KOPT-K1 (cell line): ENCODE results near the gene TSPAN10.

Experiments used
- H3K27ac ChIP-seq: fragments of 200-600 bp; sonication (generic); 2 replicates; pipeline ENCODE4 v1.5.1; 2016; ENCODE audit warnings: antibody characterized with exemption, mild to moderate bottlenecking, low read depth, low read length; ENCODE audit not compliant: poor library complexity, severe bottlenecking
- H3K36me3 ChIP-seq: fragments of 200-600 bp; sonication (generic); 2 replicates; pipeline ENCODE4 v1.5.1; 2017; ENCODE audit warnings: antibody characterized with exemption, mild to moderate bottlenecking, low read length, moderate library complexity; ENCODE audit not compliant: insufficient read depth
- H3K9me3 ChIP-seq: fragments of 200-600 bp; sonication (generic); 2 replicates; pipeline ENCODE4 v1.5.1; 2017; ENCODE audit warnings: antibody characterized with exemption, low read length, mild to moderate bottlenecking; ENCODE audit not compliant: insufficient read depth, poor library complexity, severe bottlenecking

TSPAN10 gene

GRCh38 chr17:81685108-81685507 lies 48.1 kb downstream of the TSPAN10 start:
- peaks cover 67% of the 10 kb centered on the region for H3K36me3 ChIP-seq
- no peaks in the 10 kb centered on the region for H3K9me3 ChIP-seq
- peak overlapping the region; percentile 79 for H3K27ac ChIP-seq

- Histone ChIP-seq H3K9me3 (no peaks in the 10 kb centered on the region), H3K27ac (no peak overlapping the region), H3K36me3 (peaks cover 70% of the 10 kb centered on the region)
These were observed 49.6 kb downstream of the TSPAN10 start for GRCh38 chr17:81686614-81687013.

- Histone ChIP-seq H3K36me3 (peaks cover 79% of the 10 kb centered on the region), H3K27ac (no peak overlapping the region), H3K9me3 (no peaks in the 10 kb centered on the region)
These were observed 51.0 kb downstream of the TSPAN10 start for GRCh38 chr17:81687770-81688541.

GRCh38 chr17:81688616-81689015 lies 51.6 kb downstream of the TSPAN10 start:
- H3K27ac ChIP-seq = no peak overlapping the region
- peaks cover 86% of the 10 kb centered on the region for H3K36me3 ChIP-seq

GRCh38 chr17:81690066-81690465 lies 53.1 kb downstream of the TSPAN10 start:
- Histone ChIP-seq H3K27ac (peak overlapping the region; percentile 54), H3K9me3 (no peaks in the 10 kb centered on the region), H3K36me3 (peaks cover 100% of the 10 kb centered on the region)

More at GRCh38 chr17:81688616-81689015, 51.6 kb downstream of the TSPAN10 start:
- no peaks in the 10 kb centered on the region for H3K9me3 ChIP-seq

GRCh38 chr17:81690549-81690948 lies 53.6 kb downstream of the TSPAN10 start:
- peak overlapping the region; percentile 54 for H3K27ac ChIP-seq
- H3K36me3 ChIP-seq = peaks cover 100% of the 10 kb centered on the region
- H3K9me3 ChIP-seq = no peaks in the 10 kb centered on the region

GRCh38 chr17:81691196-81691595 lies 54.2 kb downstream of the TSPAN10 start:
- Histone ChIP-seq H3K27ac (peak overlapping the region; percentile 54), H3K9me3 (no peaks in the 10 kb centered on the region), H3K36me3 (peaks cover 100% of the 10 kb centered on the region)

GRCh38 chr17:81691608-81692007 lies 54.6 kb downstream of the TSPAN10 start:
- peak overlapping the region; percentile 54 for H3K27ac ChIP-seq
- peaks cover 100% of the 10 kb centered on the region for H3K36me3 ChIP-seq
- H3K9me3 ChIP-seq = no peaks in the 10 kb centered on the region

GRCh38 chr17:81693509-81694210 lies 56.7 kb downstream of the TSPAN10 start:
- no peak overlapping the region for H3K27ac ChIP-seq
- H3K9me3 ChIP-seq = no peaks in the 10 kb centered on the region
- H3K36me3 ChIP-seq = peaks cover 100% of the 10 kb centered on the region

GRCh38 chr17:81694810-81695209 lies 57.8 kb downstream of the TSPAN10 start:
- no peaks in the 10 kb centered on the region for H3K9me3 ChIP-seq
- H3K36me3 ChIP-seq = peaks cover 100% of the 10 kb centered on the region
- H3K27ac ChIP-seq = no peak overlapping the region

GRCh38 chr17:81695211-81695610 lies 58.2 kb downstream of the TSPAN10 start:
- H3K9me3 ChIP-seq = no peaks in the 10 kb centered on the region
- H3K36me3 ChIP-seq = peaks cover 98% of the 10 kb centered on the region
- no peak overlapping the region for H3K27ac ChIP-seq

GRCh38 chr17:81695801-81696200 lies 58.8 kb downstream of the TSPAN10 start:
- H3K9me3 ChIP-seq = no peaks in the 10 kb centered on the region
- peaks cover 98% of the 10 kb centered on the region for H3K36me3 ChIP-seq
- H3K27ac ChIP-seq = no peak overlapping the region

GRCh38 chr17:81696218-81696941 lies 59.4 kb downstream of the TSPAN10 start:
- H3K36me3 ChIP-seq = peaks cover 98% of the 10 kb centered on the region

GRCh38 chr17:81697261-81698044 lies 60.5 kb downstream of the TSPAN10 start:
- no peaks in the 10 kb centered on the region for H3K9me3 ChIP-seq
- no peak overlapping the region for H3K27ac ChIP-seq
- H3K36me3 ChIP-seq = peaks cover 97% of the 10 kb centered on the region

More at GRCh38 chr17:81696218-81696941, 59.4 kb downstream of the TSPAN10 start:
- Histone ChIP-seq H3K27ac (no peak overlapping the region), H3K9me3 (no peaks in the 10 kb centered on the region)
